GM21367 (cell line): ENCODE data around the gene REPS1.
"Not testable (repeated sequence)": the region's sequence is repeated elsewhere in the genome, so short reads cannot be mapped to it uniquely, and the experiment has no call there.

Experiments
- ATAC-seq: cut with Tn5 transposase; IDR thresholded peaks from one replicate; pipeline ENCODE4 v1.9.1; 2021; ENCODE audit not compliant: unreplicated experiment

REPS1 gene

DNA sequence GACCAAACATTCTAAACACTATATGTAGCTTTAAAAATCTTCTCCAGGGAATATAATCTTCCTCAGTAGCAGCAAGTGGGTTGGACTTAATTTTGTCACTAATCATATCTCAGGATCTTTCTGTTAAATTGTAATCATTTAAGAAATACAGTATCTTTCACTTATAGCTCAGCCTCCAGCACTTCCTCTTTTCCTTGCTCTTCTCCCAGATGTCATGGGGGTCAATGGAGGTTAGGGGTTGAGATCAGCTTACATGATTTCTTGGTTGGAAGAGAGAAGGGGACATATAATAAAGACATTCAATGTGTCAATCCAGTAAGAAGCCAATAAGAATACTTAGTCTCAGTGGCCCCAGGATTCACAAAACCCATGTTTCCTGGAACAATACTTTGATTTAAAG, 15.7 kb upstream of the REPS1 start:
- ATAC-seq = no peak

DNA sequence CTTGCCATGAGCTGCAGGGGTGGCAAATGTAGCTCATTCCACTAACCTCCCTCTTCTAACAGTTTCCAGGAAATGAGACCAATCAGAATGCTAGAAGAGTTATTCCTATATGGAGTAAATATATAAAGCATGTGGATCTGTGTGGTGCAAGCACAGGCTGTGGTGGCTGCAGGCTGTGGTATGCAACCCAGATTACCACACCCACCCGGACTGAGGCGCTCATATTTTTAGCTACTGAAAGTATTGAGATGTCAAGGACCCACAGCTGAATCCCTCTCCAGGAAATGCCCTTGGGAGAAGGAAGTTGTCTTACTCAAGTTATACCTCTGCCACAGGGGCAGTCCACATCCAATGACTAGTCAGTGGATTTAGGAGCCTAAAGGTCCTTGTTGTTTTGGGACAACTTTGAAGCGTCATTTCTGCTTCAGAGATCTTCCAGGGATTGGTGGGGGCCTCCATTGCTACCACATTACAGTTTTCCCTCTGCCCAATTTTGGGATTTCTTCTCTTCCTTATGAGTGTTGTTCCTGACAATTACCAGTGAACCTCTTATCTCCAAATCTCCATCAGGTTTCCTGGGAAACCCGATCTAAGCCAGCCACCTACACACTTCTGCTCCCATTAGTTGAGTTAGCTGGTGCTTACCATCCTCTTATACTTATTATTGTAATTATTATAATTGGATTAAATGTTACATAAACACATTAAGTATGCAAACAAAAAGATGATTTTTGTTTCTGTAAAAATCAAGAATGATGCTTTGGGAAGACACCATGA, 12.1 kb upstream of the REPS1 start:
- no peak for ATAC-seq

DNA sequence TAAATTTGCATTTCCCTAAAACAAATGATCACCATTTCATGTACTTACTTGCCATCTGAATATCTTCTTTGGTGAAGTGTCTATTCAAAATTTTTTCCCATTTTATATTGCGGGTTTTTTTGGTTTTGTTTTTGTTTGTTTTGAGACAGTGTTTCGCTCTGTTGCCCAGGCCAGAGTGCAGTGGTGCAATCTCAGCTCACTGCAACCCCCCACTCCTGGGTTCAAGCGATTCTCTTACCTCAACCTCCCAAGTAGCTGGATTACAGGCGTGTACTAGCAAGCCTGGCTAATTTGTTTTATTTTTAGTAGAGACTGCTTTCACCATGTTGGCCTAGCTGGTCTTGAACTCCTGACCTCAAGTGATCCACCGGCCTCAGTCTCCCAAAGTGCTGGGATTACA, 9.1 kb upstream of the REPS1 start:
- no peak for ATAC-seq

DNA sequence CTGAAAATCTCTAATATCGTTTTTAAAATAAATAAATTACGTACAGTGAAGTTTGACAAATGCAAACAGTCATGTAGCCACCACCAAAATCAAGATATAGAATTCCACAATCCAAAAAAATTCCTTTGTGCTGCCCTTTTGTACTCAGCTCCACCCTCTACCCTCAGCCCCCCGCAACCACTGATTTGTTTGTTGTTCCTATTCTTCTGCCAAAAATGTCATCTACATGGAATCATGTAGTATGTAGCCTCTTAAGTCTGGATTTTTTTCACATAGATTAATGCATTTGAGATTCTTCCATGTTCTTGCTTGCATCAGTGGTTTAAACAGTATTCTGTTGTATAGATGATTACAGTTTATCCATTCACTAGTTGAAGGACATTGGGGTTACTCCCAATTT, 8.5 kb upstream of the REPS1 start:
- no peak for ATAC-seq

DNA sequence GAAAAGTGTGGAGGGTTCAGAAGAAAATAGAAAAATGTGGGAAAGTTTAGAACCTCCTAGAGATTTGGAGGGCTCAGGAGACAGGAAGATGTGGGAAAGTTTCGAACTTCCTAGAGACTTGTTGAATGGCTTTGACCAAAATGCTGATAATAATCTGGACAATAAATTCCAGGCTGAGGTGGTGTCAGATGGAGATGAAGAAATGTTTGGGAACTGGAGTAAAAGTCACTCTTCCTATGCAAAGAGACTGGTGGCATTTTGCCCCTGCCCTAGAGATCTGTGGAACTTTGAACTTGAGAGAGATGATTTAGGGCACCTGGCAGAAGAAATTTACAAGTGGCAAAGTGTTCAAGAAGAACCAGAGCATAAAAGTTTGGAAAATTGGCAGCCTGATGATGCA, 5.4 kb upstream of the REPS1 start:
- ATAC-seq = not testable (repeated sequence)

DNA sequence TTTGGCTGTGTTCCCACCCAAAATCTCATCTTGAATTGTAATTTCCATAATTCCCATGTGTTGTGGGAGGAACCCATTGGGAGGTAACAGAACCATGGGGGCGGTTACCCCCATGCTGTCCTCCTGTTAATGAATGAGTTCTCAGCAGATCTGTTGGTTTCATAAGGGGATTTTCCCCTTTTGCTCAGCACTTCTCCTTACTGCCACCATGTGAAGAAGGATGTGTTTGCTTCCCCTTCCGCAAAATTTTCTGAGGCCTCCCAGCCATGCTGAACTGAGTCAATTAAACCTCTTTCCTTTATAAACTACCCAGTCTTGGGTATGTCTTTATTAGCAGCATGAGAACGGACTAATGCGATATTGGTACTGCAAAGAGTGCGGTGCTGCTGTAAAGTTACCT, 4.9 kb upstream of the REPS1 start:
- not testable (repeated sequence) for ATAC-seq

DNA sequence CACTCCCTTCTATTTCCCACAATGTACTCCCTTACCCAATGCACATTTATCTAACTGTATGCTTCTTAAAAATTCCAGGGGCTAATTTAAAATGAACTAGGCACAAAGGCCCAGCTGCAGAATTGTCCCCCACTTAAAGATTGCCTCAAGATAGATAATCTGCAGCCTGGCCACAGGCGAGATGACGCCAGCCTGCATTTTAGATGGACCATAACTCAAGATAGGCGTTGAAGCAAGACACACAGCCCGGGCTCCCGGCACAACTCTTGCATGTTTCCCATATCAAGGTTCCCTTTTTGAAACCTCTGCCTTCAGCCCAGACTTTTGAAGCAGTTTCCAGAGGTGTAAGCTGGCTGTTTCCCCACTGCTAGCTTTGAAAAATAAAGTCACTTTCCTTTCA, 3.2 kb upstream of the REPS1 start:
- no peak for ATAC-seq

DNA sequence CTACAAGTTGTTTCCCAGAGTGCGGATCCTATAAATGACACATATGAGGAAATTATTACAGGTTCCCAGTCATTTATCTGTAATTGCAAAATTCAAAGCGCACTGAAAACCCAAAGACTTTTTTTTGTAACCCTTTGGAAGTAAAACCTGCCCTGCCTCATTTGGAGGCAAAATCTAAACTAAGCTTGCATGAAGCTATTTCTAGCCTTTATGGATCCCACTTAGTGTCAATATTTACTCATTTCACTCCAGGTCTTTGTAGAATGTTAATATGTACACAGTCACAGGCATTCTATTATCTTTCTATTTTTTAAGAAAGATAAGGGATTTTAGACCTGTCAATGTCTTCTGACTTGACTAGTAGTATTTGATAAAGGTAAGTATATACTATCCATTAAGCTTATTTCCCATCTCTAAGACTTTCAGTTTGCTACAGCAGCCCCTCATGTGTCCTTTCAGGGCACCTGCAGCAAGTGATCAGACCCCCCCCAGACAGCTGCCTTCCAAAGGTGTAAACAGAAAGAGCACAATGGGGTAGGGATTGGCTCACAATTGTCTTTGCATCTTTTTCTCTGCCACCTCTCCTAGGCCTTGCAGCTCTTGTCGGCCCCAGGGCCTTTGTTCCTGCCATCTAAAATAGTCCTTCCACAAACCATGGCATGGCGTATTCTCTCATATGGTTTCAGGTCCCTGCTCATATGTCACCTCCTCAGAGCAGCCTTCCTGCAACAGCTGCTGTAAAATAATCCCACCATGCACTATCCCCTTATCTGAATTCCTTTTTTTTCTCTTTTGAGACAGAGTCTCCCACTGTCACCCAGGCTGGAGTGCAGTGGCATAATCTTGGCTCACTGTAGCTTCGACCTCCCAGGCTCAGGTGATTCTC, 1.3 kb upstream of the REPS1 start:
- ATAC-seq = no peak

DNA sequence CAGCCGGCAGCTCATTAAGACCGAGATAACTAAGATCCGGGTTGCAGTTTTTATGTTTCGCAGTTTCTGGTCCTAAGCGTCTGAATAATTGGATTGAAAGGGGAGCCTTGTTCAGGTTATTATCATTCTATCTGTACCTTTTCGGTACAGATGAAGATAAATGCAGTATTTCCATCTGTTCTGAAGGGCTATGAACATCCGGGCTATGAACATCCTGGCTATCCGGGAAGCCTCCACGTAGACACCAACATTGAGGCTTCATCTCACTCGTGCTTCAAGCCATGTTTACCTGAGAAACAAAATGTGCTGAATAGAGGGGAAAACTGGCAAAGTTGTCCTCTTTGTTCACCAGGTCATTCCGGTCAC, 399 bp upstream of the REPS1 start:
- ATAC-seq = peak; percentile 20

DNA sequence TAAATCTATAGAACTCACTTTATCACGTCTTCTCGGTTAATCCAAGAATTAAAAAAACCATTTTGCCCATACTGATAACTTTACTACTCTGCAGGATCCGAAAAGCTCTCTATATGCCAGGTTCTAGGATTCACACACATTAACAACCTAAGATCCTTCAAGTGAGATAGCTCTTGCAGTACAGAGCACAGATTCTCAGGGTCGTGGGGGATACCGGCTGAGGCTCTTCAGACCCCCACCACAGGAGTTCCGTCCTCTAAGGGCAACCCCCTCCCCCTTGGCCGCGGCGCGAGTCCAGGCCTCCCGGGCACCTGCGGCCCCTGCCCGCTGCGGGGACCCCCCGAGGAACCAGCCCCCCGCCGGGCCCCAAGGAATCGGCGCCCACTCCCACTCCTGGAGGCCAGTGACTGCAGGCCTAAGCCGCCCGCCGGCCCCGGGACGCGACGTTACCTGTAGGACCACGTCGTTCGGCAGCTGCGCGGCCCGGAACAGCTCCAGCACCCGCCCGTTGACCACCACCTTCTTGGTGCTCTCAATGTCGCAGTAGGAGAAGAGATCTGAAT, 892 bp downstream of the REPS1 start:
- ATAC-seq = no peak

DNA sequence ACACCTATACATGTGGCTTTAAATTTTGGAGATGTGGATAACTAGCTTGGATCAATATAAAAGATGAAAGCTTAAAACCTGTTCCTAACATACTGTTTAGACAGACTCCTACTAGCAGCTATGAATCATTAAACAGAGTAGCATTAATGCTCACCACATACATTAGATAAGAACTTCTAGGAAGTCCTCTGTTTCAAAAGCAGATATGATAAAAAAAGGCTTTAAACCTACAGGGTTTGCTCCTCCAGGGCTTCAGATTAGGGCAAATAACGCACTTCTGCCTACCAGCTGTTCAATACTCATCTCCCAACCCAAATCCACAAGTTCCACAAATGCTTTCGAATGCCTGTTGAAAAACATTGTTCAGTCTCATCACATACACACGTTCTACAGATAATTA, 1.5 kb downstream of the REPS1 start:
- ATAC-seq = no peak

DNA sequence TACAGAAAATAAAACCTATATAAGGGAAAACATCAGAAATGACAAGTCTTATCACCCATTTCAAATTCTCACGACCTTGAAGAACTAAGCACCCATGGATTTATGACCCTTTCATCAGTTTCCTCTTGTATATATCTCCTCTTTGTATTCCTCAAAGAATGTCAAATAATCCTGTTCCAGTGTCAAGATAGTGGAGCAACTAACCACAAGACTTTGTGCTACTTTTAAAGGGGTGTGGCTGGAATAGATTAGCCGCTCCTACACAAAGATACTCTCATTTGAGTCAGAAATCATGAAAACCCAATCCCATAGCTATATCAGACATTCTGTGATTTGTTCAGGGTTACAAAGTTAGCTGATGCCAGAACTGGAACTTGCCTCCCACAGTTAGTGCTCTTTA, 6.6 kb downstream of the REPS1 start:
- no peak for ATAC-seq

DNA sequence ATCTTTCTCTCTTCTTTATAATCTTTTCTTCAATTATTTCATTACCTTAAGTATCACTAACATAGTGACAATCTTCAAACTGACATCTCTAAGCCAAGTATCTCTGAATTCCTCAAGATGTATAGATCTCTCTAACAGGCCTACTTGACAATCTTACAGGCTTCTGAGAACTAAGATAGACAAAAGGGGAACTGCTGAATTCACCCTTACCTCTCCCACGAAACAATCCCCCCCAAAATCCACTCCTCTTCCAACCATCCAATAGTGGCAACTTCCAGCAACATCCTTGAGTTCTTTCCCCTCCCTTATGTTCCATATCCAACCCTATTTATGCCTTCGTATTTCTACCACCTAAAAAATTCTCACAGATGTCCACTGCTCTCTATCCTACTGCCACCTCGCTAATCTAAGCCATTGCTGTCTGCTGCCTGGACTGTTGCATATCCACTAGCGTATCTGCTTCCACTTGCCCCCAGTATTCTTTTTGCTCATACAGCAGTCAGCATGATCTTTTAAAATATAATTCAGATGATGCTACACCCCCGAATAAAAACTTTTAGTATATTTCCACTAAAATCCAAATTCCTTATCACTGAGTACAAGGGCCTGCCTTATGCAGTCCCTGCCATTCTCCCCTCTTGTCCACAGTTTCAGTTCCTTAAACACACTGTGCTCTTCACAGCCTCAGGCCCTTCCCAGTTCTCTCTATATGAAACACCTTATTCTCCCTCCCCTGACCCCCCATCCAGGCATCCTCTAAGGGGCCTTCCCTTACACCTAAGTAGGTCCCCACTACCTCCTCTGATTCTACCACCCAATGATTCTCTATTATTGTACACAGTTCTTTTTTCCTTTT, 8.0 kb downstream of the REPS1 start:
- no peak for ATAC-seq

DNA sequence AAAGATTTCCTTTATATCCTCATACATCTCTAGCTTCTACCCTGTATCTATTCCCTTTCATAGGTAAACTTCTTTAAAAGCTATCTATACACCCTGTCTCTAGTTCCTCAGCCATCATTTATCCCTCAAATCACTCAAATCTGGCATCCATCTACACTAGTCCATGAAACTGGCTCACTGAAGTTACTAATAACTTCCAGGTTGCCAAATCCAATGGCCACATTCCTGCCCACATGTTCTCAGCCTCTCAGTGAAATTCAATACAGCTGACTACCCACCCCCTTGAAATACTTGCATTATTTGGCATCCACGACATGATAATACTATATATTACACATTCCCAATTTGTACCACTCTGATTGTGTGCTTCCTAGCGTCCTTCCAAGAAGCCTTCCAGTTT, 8.7 kb downstream of the REPS1 start:
- ATAC-seq = no peak

DNA sequence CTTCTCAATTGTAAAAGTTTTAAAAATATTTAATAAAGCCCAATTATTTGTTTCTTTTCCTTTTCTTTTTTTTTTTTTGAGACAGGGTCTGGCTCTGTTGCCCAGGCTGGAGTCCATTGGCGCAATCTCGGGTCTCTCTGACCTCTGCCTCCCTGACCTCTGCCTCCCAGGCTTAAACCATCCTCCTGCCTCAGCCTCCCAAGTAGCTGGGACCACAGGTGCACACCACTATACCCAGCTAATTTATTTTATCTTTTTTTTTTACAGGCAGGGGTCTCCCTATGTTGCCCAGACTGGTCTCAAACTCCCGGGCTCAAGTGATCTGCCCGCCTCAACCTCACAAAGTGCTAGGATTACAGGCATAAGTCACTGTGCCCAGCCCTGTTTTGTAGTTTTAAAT, 9.8 kb downstream of the REPS1 start:
- ATAC-seq = no peak

DNA sequence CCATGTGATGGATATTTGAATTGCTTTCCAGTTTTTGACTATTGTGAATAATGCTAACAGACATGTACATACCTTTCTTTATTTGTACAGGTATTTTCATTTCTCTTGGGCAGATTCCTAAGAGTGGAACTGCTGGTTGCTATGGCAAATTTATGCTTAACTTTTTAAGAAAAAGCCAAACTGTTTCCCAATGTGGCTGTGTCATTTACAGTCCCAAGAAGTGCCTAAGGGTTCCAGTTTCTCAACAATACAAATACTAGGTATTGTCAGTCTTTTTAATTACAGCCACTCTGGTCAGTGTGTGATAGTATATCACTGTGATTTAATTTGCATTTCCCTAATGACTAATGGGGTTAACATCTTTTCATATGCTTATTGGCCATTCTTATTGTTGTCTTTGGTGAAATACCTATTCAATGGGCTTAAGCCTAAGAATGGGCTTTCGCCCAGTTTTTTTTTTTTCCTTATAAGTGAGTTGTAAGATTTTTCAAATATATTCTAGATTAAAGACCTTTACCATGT, 10.3 kb downstream of the REPS1 start:
- no peak for ATAC-seq

DNA sequence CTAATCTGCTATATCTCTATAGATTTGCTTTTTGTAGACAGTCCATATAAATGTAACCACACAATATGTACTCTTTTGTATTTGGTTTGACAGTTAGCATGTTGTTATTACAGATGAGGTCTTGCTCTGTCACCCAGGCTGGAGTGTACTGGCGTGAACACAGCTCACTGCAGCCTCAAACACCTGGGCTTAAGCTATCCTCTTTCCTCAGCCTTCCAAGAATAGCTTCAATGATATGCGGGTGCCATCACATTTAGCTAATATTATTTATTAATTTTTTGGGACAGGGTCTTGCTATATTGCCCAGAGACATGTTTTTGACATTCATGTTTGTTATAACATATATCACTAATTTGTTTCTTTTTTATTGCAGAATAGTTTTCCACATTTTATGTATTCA, 10.8 kb downstream of the REPS1 start:
- ATAC-seq = no peak

DNA sequence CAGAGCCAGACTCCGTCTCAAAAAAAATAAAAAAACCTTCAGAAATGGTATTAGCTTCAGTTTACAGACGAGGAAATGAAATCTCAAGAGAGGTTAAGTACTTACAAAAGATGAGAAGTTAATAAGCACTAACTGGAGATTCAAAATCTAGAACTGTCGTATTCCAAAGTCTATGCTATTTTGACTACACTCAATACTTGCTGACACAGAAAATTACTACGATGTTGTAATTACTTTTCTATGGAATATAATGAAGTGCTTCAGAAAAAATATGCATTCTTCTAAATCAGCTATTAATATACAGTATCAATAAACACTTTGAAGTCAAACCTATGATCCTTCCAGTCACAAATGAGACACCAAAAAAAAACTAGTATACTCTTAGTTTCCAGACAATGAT, 12.2 kb downstream of the REPS1 start:
- ATAC-seq = no peak

DNA sequence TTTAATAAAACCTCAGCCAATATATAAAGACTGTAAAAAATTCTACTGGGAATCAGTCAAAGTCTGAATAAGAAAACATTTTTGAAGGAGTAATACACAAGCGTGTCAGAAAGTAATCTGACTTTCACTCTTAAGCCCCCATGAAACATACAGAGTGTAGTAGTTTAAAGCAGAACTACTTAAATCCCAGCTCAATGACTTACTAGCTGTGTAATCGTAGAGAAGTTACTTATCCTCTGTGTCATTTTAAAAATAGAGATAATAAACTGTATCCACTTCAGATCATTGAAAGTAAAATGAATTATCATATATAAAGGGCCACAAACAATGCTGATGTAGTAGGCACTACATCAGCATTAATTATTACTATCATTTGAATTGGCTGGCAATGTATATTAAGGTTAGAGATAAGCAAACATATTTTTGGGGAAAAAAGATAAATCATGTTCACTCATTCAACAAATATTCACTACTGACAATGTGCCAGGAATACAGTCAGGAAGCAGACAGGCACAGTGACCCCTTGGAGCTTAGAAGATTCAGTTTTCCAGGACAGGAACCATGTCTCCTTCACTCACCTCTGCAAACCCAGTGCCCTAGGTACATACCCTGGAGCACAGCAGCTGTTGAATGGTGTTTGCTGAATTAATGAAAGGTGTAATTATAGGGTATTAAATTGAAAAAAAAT, 14.4 kb downstream of the REPS1 start:
- no peak for ATAC-seq

DNA sequence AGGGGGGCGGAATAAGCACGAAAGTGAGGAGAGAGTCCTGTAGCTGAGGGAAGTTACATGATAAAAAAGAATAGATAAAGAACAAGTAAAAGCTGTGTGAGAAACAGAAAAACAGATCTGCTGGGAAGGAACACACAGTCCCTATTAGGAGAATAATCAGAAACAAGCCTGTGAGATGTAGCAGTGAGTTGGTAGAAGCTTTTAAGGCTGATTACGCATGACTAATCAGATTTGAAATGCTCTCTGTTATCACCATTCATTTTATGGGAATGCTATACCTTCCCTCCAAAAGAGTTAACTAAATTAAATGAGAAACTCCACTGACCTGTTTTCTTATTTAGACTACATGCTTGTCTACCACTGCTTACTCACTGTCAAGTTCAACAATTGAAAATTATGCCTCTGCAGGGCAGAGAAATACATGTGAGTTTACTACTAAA, 15.8 kb downstream of the REPS1 start:
- ATAC-seq = no peak
